ENCODE data around the gene CROCC2.

CROCC2 gene

DNA sequence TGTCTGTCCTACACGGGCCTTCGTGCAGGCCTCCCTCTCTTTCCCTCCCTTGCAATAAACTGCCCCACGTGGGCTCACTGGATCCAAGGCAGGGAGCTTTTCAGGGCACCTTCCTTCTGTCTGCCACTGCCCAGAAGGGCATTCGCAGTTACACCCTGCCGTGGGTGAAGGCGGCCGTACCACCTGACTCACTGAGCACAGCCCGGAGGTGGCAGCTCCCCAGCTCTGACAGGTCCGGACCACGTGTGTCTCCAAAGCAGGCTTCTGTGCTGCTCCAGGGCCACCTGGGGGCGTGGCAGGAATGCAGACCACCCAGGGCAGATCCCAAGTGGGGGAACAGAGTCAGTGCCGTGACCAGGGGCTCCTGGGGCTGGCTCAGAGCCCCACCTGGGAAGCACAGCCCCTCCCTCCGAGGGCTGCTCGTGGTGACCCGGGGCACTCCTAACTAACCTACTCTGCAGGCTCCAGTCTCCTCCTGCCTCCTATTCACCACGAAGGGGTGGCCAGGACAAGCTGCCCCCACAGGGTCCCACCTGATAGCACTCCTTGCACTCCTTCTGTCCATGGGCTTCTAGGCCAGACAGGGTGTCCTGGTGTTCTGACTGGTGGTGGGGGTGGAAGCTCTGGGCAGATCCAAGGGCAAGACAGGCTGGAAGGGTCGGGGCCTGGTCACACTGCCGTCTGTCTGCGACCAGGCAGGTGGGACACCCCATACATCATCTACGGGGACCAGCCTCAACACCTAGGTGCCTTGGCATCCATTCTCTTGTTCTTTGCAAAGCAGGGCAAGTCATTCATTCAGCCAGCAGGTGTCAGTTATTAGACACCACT lies 102.0 kb downstream of the CROCC2 start:
- Histone ChIP-seq H3K9me3 (ENCODE audit: insufficient read depth, low read length) (peaks cover 12% of the 10 kb centered on the region; the same call in 1 of the 2 replicates), H3K36me3 (ENCODE audit: low read length) (no peaks in the 10 kb centered on the region), H3K9ac (ENCODE audit: low read length) (no peak overlapping the region), H3F3A (ENCODE audit: insufficient read depth) (no peaks in the 10 kb centered on the region), H3K79me2 (ENCODE audit: insufficient read depth, low read length) (no peaks in the 10 kb centered on the region), H3K27me3 (ENCODE audit: low read length) (no peaks in the 10 kb centered on the region), H2AFZ (ENCODE audit: low read depth, low read length, severe bottlenecking) (no peak overlapping the region), H3K4me2 (ENCODE audit: low read depth, low read length, poor library complexity, severe bottlenecking) (no peak overlapping the region), H4K20me1 (ENCODE audit: low read depth, low read length) (no peaks in the 10 kb centered on the region), H3K27ac (ENCODE audit: low read depth, low read length) (no peak overlapping the region), H3K9me2 (replicated peaks; ENCODE audit: insufficient read depth, low read length) (no peaks in the 10 kb centered on the region), H3K4me3 (ENCODE audit: insufficient read depth, low read length, poor library complexity, severe bottlenecking) (no peak overlapping the region)
- no peak for TF ChIP-seq EZH2phosphoT487 (conservative IDR thresholded peaks at IDR 0.05; ENCODE audit: low read length)
- TF ChIP-seq, protein P1, sequence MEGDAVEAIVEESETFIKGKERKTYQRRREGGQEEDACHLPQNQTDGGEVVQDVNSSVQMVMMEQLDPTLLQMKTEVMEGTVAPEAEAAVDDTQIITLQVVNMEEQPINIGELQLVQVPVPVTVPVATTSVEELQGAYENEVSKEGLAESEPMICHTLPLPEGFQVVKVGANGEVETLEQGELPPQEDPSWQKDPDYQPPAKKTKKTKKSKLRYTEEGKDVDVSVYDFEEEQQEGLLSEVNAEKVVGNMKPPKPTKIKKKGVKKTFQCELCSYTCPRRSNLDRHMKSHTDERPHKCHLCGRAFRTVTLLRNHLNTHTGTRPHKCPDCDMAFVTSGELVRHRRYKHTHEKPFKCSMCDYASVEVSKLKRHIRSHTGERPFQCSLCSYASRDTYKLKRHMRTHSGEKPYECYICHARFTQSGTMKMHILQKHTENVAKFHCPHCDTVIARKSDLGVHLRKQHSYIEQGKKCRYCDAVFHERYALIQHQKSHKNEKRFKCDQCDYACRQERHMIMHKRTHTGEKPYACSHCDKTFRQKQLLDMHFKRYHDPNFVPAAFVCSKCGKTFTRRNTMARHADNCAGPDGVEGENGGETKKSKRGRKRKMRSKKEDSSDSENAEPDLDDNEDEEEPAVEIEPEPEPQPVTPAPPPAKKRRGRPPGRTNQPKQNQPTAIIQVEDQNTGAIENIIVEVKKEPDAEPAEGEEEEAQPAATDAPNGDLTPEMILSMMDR (IDR thresholded peaks at IDR 0.05; ENCODE audit: insufficient read depth, low read length, poor library complexity, severe bottlenecking): no peak

DNA sequence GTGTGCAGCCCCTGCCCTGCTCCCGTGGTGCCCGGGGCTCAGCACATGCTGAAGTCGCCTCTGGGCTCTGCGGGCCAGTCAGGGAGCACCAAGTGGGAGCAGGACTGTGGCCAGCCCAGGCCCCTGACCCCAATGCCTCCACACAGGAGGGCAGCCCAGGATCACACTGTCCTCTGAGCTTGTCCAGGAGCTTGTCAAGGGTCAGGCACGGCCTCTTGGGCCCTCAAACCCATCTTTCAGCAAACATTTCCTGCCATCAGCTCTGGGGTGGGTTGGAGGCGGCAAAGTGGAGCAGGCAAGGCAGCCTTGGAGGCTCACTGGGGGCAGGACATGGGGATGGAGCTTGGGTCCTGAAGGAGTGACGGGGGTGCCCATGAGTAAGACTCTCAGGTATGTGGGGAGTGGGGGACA lies 102.6 kb downstream of the CROCC2 start:
- no peaks in the 10 kb centered on the region for H3K36me3 ChIP-seq (ENCODE audit: low read length)
- no peak overlapping the region for H3K4me2 ChIP-seq (ENCODE audit: low read depth, low read length, poor library complexity, severe bottlenecking)
- no peaks in the 10 kb centered on the region for H3K27me3 ChIP-seq (ENCODE audit: low read length)
- no peaks in the 10 kb centered on the region for H3K9me2 ChIP-seq (replicated peaks; ENCODE audit: insufficient read depth, low read length)
- TF ChIP-seq EZH2phosphoT487 (conservative IDR thresholded peaks at IDR 0.05; ENCODE audit: low read length): no peak
- TF ChIP-seq, protein P1 (IDR thresholded peaks at IDR 0.05; ENCODE audit: insufficient read depth, low read length, poor library complexity, severe bottlenecking): no peak
- no peaks in the 10 kb centered on the region for H3K79me2 ChIP-seq (ENCODE audit: insufficient read depth, low read length)
- H3K9ac ChIP-seq (ENCODE audit: low read length): no peak overlapping the region
- no peak overlapping the region for H2AFZ ChIP-seq (ENCODE audit: low read depth, low read length, severe bottlenecking)
- no peak overlapping the region for H3K4me3 ChIP-seq (ENCODE audit: insufficient read depth, low read length, poor library complexity, severe bottlenecking)
- H3F3A ChIP-seq (ENCODE audit: insufficient read depth): no peaks in the 10 kb centered on the region
- no peak overlapping the region for H3K27ac ChIP-seq (ENCODE audit: low read depth, low read length)
- peaks cover 10% of the 10 kb centered on the region; the same call in 1 of the 2 replicates for H3K9me3 ChIP-seq (ENCODE audit: insufficient read depth, low read length)
- H4K20me1 ChIP-seq (ENCODE audit: low read depth, low read length): no peaks in the 10 kb centered on the region

DNA sequence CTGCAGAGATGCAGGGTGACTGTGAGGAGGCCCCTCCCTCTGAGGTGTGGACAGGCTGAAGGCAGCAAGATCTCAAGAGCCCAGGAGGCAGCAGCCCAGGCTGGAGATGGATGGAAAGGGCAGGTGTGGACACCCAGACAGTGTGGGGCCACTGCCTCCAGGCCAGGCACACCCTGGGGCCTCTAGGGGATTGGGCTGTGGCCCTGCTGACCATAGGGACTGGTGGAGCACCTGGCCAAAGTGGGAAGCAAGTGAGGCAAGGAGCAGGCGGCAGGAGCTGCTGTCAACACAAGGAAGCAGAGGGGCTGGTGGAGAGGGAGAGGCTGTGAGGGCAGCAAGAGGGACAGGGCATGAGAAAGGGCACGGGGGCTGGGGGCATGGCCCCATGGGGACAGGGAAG lies 103.1 kb downstream of the CROCC2 start:
- Histone ChIP-seq H3K9me2 (replicated peaks; ENCODE audit: insufficient read depth, low read length) (no peaks in the 10 kb centered on the region), H4K20me1 (ENCODE audit: low read depth, low read length) (no peaks in the 10 kb centered on the region), H3K9ac (ENCODE audit: low read length) (no peak overlapping the region), H3K36me3 (ENCODE audit: low read length) (no peaks in the 10 kb centered on the region), H3K27ac (ENCODE audit: low read depth, low read length) (no peak overlapping the region), H3K27me3 (ENCODE audit: low read length) (no peaks in the 10 kb centered on the region), H3K9me3 (ENCODE audit: insufficient read depth, low read length) (0 out of 2 replicates have a peak, but pooled peaks cover 5% of the 10 kb centered on the region), H3K4me2 (ENCODE audit: low read depth, low read length, poor library complexity, severe bottlenecking) (no peak overlapping the region), H3F3A (ENCODE audit: insufficient read depth) (no peaks in the 10 kb centered on the region), H2AFZ (ENCODE audit: low read depth, low read length, severe bottlenecking) (no peak overlapping the region), H3K79me2 (ENCODE audit: insufficient read depth, low read length) (no peaks in the 10 kb centered on the region), H3K4me3 (ENCODE audit: insufficient read depth, low read length, poor library complexity, severe bottlenecking) (no peak overlapping the region)
- TF ChIP-seq, protein P1 (IDR thresholded peaks at IDR 0.05; ENCODE audit: insufficient read depth, low read length, poor library complexity, severe bottlenecking): no peak
- TF ChIP-seq EZH2phosphoT487 (conservative IDR thresholded peaks at IDR 0.05; ENCODE audit: low read length): no peak
